ENCODE results near the gene ADAMTS2.

Gene ADAMTS2

DNA sequence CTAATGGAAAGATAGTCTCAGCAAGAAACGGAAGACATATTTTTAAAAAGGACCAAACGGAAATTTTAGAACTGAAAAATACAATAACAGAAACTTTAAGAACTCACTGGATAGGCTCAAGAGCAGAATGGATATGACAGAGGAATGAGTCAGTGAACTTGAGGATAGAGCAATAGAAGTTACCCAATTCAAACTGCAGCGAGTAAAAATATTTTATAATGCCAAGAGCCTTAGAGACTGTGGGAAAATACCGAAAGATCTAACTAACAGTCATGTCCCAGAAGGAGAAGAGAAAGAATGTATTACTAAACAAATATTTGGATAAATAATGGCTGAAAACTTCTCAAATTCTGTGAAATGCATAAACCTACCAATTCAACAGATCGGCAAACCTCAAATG is 40.8 kb downstream of the ADAMTS2 start:
- H3K27me3 ChIP-seq (ENCODE audit: insufficient read depth, low read length) = no peaks in the 10 kb centered on the region
- H3K9me3 ChIP-seq (ENCODE audit: insufficient read depth, low read depth, low read length) = 0 out of 2 replicates have a peak, but pooled peaks cover 3% of the 10 kb centered on the region
- H3K27ac ChIP-seq (ENCODE audit: low read depth, low read length) = no peak overlapping the region
- no peak overlapping the region for H3K9ac ChIP-seq (ENCODE audit: low read depth, low read length)
- no peaks in the 10 kb centered on the region for H3K36me3 ChIP-seq (ENCODE audit: insufficient read depth, low read length)
- no peaks in the 10 kb centered on the region for H3K4me1 ChIP-seq (ENCODE audit: insufficient read depth, low read length)
- H3K4me3 ChIP-seq (ENCODE audit: low read length) = no peak overlapping the region
- 100% methylated on average over 4 of the region's 5 CpGs for WGBS

DNA sequence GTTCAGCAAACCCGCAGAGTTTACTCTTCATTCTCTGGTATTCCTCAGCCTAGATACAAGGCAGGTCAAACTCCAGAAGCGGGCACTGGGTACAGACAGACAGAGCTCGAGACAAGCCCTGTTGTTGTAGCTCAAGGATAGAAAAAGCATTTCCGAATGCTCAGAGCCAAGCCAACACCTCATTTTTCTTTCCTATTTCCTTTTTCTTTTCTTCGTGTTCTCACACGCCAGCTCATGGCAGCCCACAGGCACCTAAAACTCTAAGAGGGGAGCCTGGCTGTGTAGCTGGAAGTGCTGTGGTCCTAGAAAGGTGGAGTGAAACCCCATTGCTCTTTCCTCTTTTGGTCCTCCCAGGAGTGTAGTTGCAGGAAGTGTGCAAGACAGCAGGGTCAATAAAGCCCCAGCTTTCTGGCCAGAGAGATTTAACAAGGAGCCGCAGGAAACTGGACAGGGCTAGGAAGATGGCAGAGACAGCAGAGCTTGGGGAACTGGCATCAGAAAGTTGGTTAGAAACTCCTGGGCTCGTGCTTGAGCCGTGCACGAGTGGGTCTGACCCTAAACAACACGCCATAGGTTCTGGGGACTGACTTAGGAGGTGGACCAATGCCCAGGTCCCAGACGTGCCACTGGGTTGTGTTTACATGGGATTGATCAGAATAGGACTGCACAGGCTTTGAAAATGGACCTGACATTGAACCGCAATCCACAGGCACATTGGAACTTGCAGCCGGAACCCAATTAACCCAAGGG is 41.6 kb downstream of the ADAMTS2 start:
- H3K27me3 ChIP-seq (ENCODE audit: insufficient read depth, low read length) = no peaks in the 10 kb centered on the region
- peaks cover 5% of the 10 kb centered on the region; the same call in 1 of the 2 replicates for H3K9me3 ChIP-seq (ENCODE audit: insufficient read depth, low read depth, low read length)
- no peaks in the 10 kb centered on the region for H3K4me1 ChIP-seq (ENCODE audit: insufficient read depth, low read length)
- H3K27ac ChIP-seq (ENCODE audit: low read depth, low read length) = no peak overlapping the region
- no peak overlapping the region for H3K9ac ChIP-seq (ENCODE audit: low read depth, low read length)
- no peak overlapping the region for H3K4me3 ChIP-seq (ENCODE audit: low read length)
- H3K36me3 ChIP-seq (ENCODE audit: insufficient read depth, low read length) = no peaks in the 10 kb centered on the region
- WGBS = 93% methylated on average over 14 of the region's 14 CpGs

DNA sequence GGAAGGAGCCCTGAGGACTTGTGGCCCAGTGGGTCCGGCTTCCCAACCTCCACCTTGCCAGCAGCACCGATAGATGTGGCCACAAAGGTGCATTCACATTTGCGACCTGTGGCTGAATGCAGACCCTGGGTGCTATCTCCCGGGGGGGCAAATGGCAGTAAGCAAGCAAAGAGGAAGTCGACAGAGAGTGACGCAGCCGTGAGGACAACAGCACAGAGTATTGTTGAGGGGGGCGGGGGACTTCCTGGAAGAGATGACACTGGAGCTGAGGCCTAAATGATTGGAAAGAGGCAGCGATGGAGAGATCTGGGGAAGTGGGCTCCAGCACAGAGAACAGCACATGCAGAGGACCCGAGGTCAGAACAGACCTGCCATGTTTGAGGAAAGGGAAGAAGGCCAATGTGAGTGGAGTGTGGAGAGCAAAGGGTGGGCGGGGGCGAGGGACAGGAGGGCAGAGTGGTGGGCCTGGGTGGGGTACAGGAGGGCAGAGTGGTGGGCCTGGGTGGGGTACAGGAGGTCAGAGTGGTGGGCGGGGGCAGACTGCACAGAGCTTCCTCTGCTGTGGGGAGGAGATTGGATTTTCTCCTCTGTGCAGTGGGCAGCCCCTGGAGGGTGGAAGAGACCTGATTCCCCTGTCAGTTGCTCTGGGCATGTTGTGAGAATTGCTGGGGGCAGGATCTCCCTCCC is 42.6 kb downstream of the ADAMTS2 start:
- no peaks in the 10 kb centered on the region for H3K4me1 ChIP-seq (ENCODE audit: insufficient read depth, low read length)
- no peak overlapping the region for H3K27ac ChIP-seq (ENCODE audit: low read depth, low read length)
- no peak overlapping the region for H3K4me3 ChIP-seq (ENCODE audit: low read length)
- H3K27me3 ChIP-seq (ENCODE audit: insufficient read depth, low read length) = no peaks in the 10 kb centered on the region
- H3K36me3 ChIP-seq (ENCODE audit: insufficient read depth, low read length) = no peaks in the 10 kb centered on the region
- peaks cover 8% of the 10 kb centered on the region; the same call in 1 of the 2 replicates for H3K9me3 ChIP-seq (ENCODE audit: insufficient read depth, low read depth, low read length)
- 87% methylated on average over 13 of the region's 13 CpGs for WGBS
- H3K9ac ChIP-seq (ENCODE audit: low read depth, low read length) = no peak overlapping the region

GRCh38 chr5:179301796-179302195 is 43.5 kb downstream of the ADAMTS2 start:
- Histone ChIP-seq H3K4me1 (ENCODE audit: insufficient read depth, low read length) (no peaks in the 10 kb centered on the region), H3K9me3 (ENCODE audit: insufficient read depth, low read depth, low read length) (peaks cover 8% of the 10 kb centered on the region; the same call in 1 of the 2 replicates), H3K4me3 (ENCODE audit: low read length) (no peak overlapping the region), H3K9ac (ENCODE audit: low read depth, low read length) (no peak overlapping the region), H3K27me3 (ENCODE audit: insufficient read depth, low read length) (no peaks in the 10 kb centered on the region), H3K27ac (ENCODE audit: low read depth, low read length) (no peak overlapping the region), H3K36me3 (ENCODE audit: insufficient read depth, low read length) (no peaks in the 10 kb centered on the region)
- WGBS = 91% methylated on average over 17 of the region's 17 CpGs

GRCh38 chr5:179301376-179301775 is 43.9 kb downstream of the ADAMTS2 start:
- Histone ChIP-seq H3K27ac (ENCODE audit: low read depth, low read length) (no peak overlapping the region), H3K4me1 (ENCODE audit: insufficient read depth, low read length) (no peaks in the 10 kb centered on the region), H3K9me3 (ENCODE audit: insufficient read depth, low read depth, low read length) (peaks cover 8% of the 10 kb centered on the region; the same call in 1 of the 2 replicates), H3K4me3 (ENCODE audit: low read length) (no peak overlapping the region), H3K36me3 (ENCODE audit: insufficient read depth, low read length) (no peaks in the 10 kb centered on the region), H3K27me3 (ENCODE audit: insufficient read depth, low read length) (no peaks in the 10 kb centered on the region), H3K9ac (ENCODE audit: low read depth, low read length) (no peak overlapping the region)
- WGBS = 97% methylated on average over 6 of the region's 6 CpGs

- Histone ChIP-seq H3K36me3 (ENCODE audit: insufficient read depth, low read length) (no peaks in the 10 kb centered on the region), H3K4me1 (ENCODE audit: insufficient read depth, low read length) (no peaks in the 10 kb centered on the region), H3K27me3 (ENCODE audit: insufficient read depth, low read length) (no peaks in the 10 kb centered on the region), H3K9me3 (ENCODE audit: insufficient read depth, low read depth, low read length) (peaks cover 8% of the 10 kb centered on the region; the same call in 1 of the 2 replicates), H3K27ac (ENCODE audit: low read depth, low read length) (no peak overlapping the region), H3K4me3 (ENCODE audit: low read length) (no peak overlapping the region), H3K9ac (ENCODE audit: low read depth, low read length) (no peak overlapping the region)
- 91% methylated on average over 14 of the region's 14 CpGs for WGBS
Observed at GRCh38 chr5:179300581-179301180, 44.6 kb downstream of the ADAMTS2 start.

DNA sequence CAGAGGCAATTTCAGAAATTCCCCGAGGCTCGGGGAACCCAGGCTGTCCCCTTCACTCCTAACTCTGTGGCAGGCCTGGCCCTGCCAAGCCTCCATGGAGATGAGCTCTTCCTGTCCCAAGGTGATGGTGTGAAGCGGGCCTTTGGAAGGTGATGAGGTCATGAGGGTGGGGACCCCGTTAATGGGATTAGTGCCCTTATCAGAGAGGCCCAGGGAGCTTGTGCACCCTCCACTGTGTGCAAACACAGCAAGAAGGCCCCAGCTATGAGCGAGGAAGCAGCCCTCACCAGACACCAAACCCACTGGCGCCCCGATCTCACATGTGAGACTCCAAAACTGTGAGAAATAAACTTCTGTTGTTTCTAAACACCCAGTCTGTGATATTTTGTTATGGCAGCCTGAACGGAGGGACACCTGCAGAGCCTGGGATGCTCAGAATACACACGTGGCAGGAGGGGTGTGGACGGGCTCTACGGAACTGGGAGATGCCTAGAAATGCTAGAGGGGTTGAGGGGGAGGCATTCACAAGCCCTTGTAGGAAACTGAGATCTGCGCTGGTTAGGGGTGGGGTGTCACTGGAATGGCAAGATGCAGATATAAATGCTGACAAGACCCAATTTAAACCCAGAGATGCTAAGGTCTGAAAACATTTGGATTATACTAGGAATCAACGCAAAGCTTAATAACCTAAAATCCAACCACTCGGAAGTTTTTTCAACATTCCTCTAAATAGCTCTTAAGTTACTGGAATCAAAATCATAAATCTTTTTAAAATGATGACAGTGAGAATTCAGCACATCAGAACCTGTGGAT is 46.9 kb downstream of the ADAMTS2 start:
- no peaks in the 10 kb centered on the region for H3K4me1 ChIP-seq (ENCODE audit: insufficient read depth, low read length)
- no peak overlapping the region for H3K9ac ChIP-seq (ENCODE audit: low read depth, low read length)
- WGBS = 93% methylated on average over 14 of the region's 14 CpGs
- H3K9me3 ChIP-seq (ENCODE audit: insufficient read depth, low read depth, low read length) = peaks cover 6% of the 10 kb centered on the region; the same call in 1 of the 2 replicates
- no peaks in the 10 kb centered on the region for H3K36me3 ChIP-seq (ENCODE audit: insufficient read depth, low read length)
- H3K4me3 ChIP-seq (ENCODE audit: low read length) = no peak overlapping the region
- H3K27ac ChIP-seq (ENCODE audit: low read depth, low read length) = no peak overlapping the region
- no peaks in the 10 kb centered on the region for H3K27me3 ChIP-seq (ENCODE audit: insufficient read depth, low read length)

GRCh38 chr5:179297486-179298180 is 47.6 kb downstream of the ADAMTS2 start:
- Histone ChIP-seq H3K4me1 (ENCODE audit: insufficient read depth, low read length) (no peaks in the 10 kb centered on the region), H3K9me3 (ENCODE audit: insufficient read depth, low read depth, low read length) (peaks cover 6% of the 10 kb centered on the region; the same call in 1 of the 2 replicates), H3K4me3 (ENCODE audit: low read length) (no peak overlapping the region), H3K36me3 (ENCODE audit: insufficient read depth, low read length) (no peaks in the 10 kb centered on the region), H3K27me3 (ENCODE audit: insufficient read depth, low read length) (no peaks in the 10 kb centered on the region), H3K27ac (ENCODE audit: low read depth, low read length) (no peak overlapping the region), H3K9ac (ENCODE audit: low read depth, low read length) (no peak overlapping the region)
- WGBS = 89% methylated on average over 16 of the region's 16 CpGs

DNA sequence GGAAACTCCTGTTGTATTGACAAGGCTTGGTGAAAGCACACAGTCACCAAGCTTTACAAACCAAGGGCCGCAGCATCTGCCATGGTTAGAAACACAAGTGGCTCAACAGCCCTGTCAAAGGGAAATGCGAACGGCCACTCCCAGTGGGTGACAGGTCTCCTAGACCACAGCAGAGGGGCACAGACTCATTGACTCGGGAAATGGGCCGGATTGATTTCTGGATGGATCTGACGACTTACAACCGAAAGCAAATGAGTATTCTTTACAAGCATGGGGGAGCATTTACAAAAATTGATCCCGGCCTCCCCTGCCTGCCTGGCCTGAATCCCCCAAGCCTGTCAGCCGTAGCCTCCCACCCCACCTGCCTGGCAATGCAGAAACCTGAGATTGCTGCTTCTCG is 48.2 kb downstream of the ADAMTS2 start:
- Histone ChIP-seq H3K9ac (ENCODE audit: low read depth, low read length) (no peak overlapping the region), H3K4me3 (ENCODE audit: low read length) (no peak overlapping the region), H3K27ac (ENCODE audit: low read depth, low read length) (no peak overlapping the region), H3K9me3 (ENCODE audit: insufficient read depth, low read depth, low read length) (peaks cover 6% of the 10 kb centered on the region; the same call in 1 of the 2 replicates), H3K36me3 (ENCODE audit: insufficient read depth, low read length) (no peaks in the 10 kb centered on the region), H3K27me3 (ENCODE audit: insufficient read depth, low read length) (no peaks in the 10 kb centered on the region), H3K4me1 (ENCODE audit: insufficient read depth, low read length) (no peaks in the 10 kb centered on the region)
- 92% methylated on average over 10 of the region's 10 CpGs for WGBS

DNA sequence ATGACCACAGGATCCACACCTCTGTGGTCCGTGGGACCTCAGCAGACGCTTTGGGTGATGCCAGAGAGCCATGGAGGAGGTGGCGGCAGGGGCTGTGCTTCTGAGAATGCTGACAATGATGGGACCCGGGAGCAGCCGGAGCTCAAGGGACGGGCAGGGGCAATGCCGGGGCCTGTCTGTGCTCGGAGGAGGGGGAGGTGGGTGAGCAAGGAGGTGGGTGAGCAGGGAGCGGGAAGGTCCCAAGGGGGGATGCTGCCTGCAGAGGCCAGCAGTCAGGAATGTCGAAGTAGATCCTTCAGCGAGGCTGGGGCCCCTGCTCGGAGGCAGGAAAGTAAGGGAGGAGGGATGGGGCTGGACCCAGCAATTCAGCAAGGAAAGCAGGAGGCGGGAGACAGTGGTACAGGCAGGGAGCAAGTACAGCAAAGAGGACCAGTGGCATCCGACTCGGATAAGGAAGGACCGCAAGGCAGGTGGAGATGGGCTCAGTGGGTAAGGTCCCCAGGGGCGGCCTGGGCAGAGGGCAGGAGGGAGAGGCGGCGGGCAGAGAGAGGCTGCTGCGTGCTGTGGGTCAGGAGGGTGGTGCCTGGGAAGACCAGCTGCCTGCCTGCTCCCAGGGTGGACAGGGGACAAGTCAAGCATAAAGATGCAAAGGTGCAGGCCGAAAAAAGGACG is 49.0 kb downstream of the ADAMTS2 start:
- 90% methylated on average over 22 of the region's 22 CpGs for WGBS
- no peaks in the 10 kb centered on the region for H3K4me1 ChIP-seq (ENCODE audit: insufficient read depth, low read length)
- no peaks in the 10 kb centered on the region for H3K36me3 ChIP-seq (ENCODE audit: insufficient read depth, low read length)
- no peak overlapping the region for H3K9ac ChIP-seq (ENCODE audit: low read depth, low read length)
- no peaks in the 10 kb centered on the region for H3K27me3 ChIP-seq (ENCODE audit: insufficient read depth, low read length)
- peaks cover 6% of the 10 kb centered on the region; the same call in 1 of the 2 replicates for H3K9me3 ChIP-seq (ENCODE audit: insufficient read depth, low read depth, low read length)
- no peak overlapping the region for H3K4me3 ChIP-seq (ENCODE audit: low read length)
- H3K27ac ChIP-seq (ENCODE audit: low read depth, low read length) = no peak overlapping the region
